ENCODE measurements around the gene SYNM.
"Not testable (repeated sequence)": the region's sequence is repeated elsewhere in the genome, so short reads cannot be mapped to it uniquely, and the experiment has no call there.

SYNM gene

GRCh38 chr15:99104788-99105513 lies at the start of gene SYNM:
SYNM (plus strand) TSS chr15:99105080; CDS start chr15:99105200, 120 bp downstream.
- no peak for DNase-seq (ENCODE audit: low read depth in 2 of 2)

GRCh38 chr15:99055555-99056134 lies 49.2 kb upstream of the SYNM start:
- DNase-seq (ENCODE audit: low read depth in 2 of 2), result no peak

GRCh38 chr15:99057020-99057419 lies 47.9 kb upstream of the SYNM start:
- no peak for DNase-seq (ENCODE audit: low read depth in 2 of 2)

GRCh38 chr15:99057697-99058420 lies 47.0 kb upstream of the SYNM start:
- no peak for DNase-seq (ENCODE audit: low read depth in 2 of 2)

- no peak for DNase-seq (ENCODE audit: low read depth in 2 of 2)
These were observed 46.4 kb upstream of the SYNM start for GRCh38 chr15:99058421-99058870.

GRCh38 chr15:99059010-99059981 lies 45.6 kb upstream of the SYNM start:
- DNase-seq (ENCODE audit: low read depth in 2 of 2), result peak in 1 of 2 donors; percentile 9

GRCh38 chr15:99060186-99060585 lies 44.7 kb upstream of the SYNM start:
- DNase-seq (ENCODE audit: low read depth in 2 of 2), result not testable (repeated sequence)

GRCh38 chr15:99062226-99062625 lies 42.7 kb upstream of the SYNM start:
- no peak for DNase-seq (ENCODE audit: low read depth in 2 of 2)

GRCh38 chr15:99068186-99068585 lies 36.7 kb upstream of the SYNM start:
- DNase-seq (ENCODE audit: low read depth in 2 of 2), result no peak

- DNase-seq (ENCODE audit: low read depth in 2 of 2), result no peak
These were observed 34.7 kb upstream of the SYNM start for GRCh38 chr15:99070208-99070607.

GRCh38 chr15:99071091-99071680 lies 33.7 kb upstream of the SYNM start:
- no peak for DNase-seq (ENCODE audit: low read depth in 2 of 2)

GRCh38 chr15:99073008-99073717 lies 31.7 kb upstream of the SYNM start:
- no peak for DNase-seq (ENCODE audit: low read depth in 2 of 2)

- DNase-seq (ENCODE audit: low read depth in 2 of 2), result no peak
These were observed 30.4 kb upstream of the SYNM start for GRCh38 chr15:99074446-99074845.

GRCh38 chr15:99075059-99075652 lies 29.7 kb upstream of the SYNM start:
- DNase-seq (ENCODE audit: low read depth in 2 of 2), result not testable (repeated sequence)

GRCh38 chr15:99076109-99076508 lies 28.8 kb upstream of the SYNM start:
- DNase-seq (ENCODE audit: low read depth in 2 of 2), result no peak

- no peak for DNase-seq (ENCODE audit: low read depth in 2 of 2)
These were observed 28.1 kb upstream of the SYNM start for GRCh38 chr15:99076555-99077308.

GRCh38 chr15:99082798-99083197 lies 22.1 kb upstream of the SYNM start:
- no peak for DNase-seq (ENCODE audit: low read depth in 2 of 2)

- DNase-seq (ENCODE audit: low read depth in 2 of 2), result no peak
These were observed 19.9 kb upstream of the SYNM start for GRCh38 chr15:99084965-99085364.
